IPS-11a (cell line): ENCODE data around the gene C14orf119.
"Not testable (repeated sequence)": the region's sequence is repeated elsewhere in the genome, so short reads cannot be mapped to it uniquely, and the experiment has no call there.

Experiments
- H3K4me3 ChIP-seq: one replicate; pipeline ENCODE4 v1.5.1; 2013; ENCODE audit warnings: low read depth, low read length, control low read depth

C14orf119 gene

DNA sequence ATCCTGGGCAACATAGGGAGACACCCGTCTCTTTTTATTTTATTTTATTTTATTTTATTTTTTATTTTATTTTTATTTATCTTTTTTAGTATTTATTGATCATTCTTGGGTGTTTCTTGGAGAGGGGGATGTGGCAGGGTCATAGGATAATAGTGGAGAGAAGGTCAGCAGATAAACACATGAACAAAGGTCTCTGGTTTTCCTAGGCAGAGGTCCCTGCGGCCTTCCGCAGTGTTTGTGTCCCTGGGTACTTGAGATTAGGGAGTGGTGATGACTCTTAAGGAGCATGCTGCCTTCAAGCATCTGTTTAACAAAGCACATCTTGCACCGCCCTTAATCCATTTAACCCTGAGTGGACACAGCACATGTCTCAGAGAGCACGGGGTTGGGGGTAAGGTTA, 12.3 kb downstream of the C14orf119 start:
- not testable (repeated sequence) for H3K4me3 ChIP-seq

- H3K4me3 ChIP-seq: not testable (repeated sequence)
Measured at GRCh38 chr14:23108169-23108568, 12.9 kb downstream of the C14orf119 start.

DNA sequence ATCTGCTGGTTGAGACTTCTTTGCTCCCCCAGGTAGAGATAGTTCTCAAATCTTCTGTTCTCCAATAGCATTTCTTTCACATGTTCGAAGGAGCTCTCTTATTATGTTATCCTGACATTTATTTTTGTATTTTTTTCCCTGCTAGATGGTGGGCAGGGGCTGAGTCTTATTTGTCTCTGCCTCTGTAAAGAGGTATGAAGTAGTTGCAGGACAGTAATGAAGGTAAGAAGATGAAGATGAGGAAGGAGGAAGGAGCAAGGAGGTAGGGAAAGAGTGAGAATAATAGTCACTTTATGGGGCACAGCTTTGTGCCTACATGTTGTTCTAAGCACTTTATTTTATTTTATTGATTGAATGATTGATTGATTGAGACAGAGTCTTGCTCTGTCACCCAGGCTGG, 14.5 kb downstream of the C14orf119 start:
- H3K4me3 ChIP-seq: no peak overlapping the region

DNA sequence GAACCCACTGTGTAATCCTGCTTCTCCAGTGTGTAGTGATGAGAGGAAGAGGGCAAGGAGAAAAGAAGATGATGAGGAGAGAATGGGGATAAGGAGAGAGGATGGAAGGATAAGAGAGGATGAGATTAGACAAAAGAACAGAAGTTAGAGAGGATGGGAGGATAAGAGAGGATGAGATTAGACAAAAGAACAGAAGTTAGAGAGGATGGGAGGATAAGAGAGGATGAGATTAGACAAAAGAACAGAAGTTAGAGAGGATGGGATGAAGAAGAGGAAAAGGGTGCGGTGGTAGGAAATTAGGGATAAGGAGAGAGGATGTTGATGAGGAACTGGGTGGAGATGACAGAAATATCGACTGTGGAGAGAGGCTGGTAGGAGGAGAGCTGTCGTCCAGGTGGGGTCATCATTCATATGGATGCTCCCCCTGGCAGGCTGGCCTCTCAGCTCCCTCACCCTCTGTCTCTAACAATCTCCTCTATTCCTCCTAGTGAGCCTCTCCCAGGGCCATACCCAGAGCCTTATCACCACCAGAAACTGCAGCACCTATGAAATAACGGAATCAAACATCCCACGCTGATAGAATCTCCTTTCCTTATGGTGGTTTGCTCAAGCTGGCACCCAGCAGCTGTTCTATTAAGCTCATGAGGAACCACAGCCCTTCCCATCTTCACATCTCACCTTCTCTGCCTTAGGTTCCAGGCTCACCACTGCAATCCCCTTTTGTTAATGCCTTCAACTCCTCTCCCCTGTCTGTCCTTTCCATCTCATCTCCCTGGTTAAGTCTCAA, 15.5 kb downstream of the C14orf119 start:
- H3K4me3 ChIP-seq: no peak overlapping the region

GRCh38 chr14:23112359-23113178, 17.3 kb downstream of the C14orf119 start:
- no peak overlapping the region for H3K4me3 ChIP-seq

GRCh38 chr14:23113431-23114119, 18.3 kb downstream of the C14orf119 start:
- H3K4me3 ChIP-seq: no peak overlapping the region

- H3K4me3 ChIP-seq: no peak overlapping the region
Measured at GRCh38 chr14:23114120-23114458, 18.8 kb downstream of the C14orf119 start.

GRCh38 chr14:23114669-23115038, 19.3 kb downstream of the C14orf119 start:
- H3K4me3 ChIP-seq: no peak overlapping the region

GRCh38 chr14:23115039-23115731, 19.9 kb downstream of the C14orf119 start:
- H3K4me3 ChIP-seq: no peak overlapping the region

DNA sequence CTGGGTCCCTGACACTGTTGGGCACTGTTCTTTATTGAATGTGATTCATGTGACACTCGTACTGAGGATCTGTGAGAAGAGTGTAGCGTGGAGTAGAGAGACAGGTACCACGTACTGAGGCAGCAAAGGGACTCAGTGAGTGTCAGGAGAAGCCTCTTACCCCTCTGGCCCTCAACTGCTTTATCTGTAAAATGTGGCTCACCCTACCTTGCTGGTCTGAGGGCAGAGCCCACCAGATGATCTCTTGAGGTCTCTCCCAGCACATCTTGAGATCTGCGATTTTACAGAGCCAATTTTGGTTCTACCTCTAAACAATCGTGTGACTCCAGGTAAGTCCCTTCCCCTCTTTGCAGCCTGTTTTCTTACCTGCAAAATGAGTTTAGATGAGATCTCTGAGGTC, 20.6 kb downstream of the C14orf119 start:
- H3K4me3 ChIP-seq: no peak overlapping the region

GRCh38 chr14:23117371-23118020, 22.2 kb downstream of the C14orf119 start:
- H3K4me3 ChIP-seq: no peak overlapping the region

DNA sequence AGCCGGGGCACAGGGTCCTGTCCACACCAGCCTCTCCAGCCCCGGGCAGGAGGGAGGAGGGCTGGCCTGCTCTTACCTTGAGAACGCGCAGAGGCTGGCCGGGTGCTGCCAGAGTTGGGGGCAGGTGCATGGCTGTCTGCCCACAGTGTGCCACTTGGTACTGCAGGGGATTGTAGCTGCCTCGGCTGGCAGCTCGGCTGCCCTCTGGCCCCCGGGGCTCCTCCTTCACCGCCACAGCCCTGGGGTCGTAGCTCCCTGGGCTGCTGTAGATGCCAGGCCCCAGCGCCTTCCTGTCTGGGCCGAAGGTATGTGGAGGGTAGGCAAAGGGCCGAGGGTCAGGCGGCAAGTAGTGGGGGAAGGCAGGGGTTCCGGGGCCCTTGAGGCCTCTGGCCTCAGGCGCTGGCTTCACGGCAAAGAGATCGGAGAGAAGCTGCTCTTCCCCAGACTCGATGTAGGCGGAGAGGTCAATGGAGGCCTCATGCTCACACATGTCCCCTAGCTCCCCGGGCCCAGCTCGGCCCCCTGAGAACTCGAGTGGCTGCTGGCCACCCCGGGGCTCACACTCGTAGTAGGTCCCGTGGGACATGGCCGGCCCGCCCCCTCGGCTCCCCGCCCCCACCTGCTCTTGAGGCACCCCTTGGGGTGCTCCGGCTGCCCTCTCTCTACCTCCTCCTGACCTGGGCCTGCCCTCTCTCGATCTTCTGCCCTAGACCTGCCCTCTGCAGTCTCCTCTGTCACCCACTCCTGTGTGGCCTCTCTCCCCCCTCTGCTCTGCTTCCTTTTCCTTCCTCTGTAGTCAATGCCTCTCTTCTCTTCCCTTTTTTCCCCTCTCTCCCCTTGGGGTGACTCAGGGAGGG, 23.4 kb downstream of the C14orf119 start, which contains the start of gene CEBPE:
Gene CEBPE, minus strand, starts transcription at position 750 of the 857 bp plus-strand sequence. Its CDS starts 164 bp downstream, at position 586.
- H3K4me3 ChIP-seq: no peak within 1 kb of the TSS

GRCh38 chr14:23119363-23120327, 24.3 kb downstream of the C14orf119 start:
- H3K4me3 ChIP-seq: no peak overlapping the region

DNA sequence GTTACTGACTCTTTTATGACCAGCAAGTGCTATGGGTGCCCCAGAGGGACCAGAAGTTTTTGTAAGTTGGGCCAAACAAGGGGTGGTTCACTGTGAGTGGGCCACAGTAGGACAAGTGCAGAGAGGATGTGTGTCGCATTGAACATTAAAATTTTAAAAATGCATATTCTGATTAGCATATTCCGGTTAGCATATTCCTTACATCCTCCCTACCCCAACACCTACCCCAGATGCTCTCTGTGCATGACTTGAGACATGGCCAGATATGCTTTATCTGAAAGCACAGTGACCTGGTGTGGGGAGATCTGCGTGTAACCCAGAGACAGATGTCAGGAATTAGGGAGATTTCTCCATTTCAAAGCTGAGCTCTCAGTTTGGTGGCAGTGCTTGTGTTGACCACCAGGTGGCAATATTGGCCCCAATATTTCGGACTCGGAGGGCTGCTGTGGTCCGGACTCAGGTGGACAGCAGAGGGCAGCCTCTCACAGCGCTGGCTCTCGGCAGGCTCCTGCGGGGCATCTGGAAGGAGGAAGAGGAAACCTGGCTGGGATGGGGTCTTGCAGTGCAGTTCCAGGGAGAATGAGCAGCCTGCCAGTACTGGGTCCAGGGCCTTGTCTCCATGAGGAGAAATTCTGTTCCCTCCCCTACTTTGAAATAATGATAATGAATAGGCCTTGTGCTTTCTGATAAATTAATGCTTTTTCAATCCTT, 25.4 kb downstream of the C14orf119 start:
- no peak overlapping the region for H3K4me3 ChIP-seq

DNA sequence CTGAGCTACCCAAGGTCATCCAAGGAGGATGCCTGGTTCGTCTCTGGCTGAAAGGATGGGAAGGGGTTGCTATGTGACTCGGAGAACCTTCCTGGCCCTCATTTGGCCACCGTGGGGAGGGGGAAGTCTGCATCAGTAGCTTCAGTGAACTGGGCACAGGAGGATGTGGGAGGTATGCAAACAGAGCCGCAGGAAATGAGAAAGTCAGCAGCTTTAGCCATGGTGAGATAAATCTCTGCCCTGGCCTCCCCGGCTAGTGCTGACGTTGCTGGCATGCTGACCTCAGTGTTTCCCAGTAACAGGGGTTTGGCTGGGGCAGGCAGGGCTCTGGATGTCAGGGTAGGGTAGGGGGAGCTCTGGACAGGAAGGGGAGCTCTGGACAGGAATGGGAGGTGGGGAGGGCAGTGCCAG, 26.1 kb downstream of the C14orf119 start:
- no peak overlapping the region for H3K4me3 ChIP-seq

GRCh38 chr14:23122086-23122485, 26.8 kb downstream of the C14orf119 start:
- no peak overlapping the region for H3K4me3 ChIP-seq

DNA sequence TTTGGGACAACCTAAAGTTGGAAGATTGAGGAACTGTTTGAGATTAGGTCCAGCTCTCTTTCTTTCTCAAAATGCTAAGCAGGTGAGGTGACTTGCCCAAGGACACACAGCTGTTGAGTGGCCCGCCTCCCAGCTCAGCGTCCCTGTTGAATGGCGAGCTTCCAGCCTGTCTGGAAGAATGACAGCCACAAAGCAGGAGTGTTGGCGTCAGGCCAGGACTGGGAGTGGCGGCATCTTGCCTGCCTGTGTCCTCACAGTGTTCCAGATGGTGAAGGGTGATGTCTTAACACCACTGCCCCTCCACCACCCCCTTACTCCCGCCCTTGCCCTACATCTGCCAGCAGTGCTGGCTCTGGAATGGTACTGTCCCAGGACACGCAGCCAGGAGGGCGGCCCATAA, 28.1 kb downstream of the C14orf119 start:
- H3K4me3 ChIP-seq: no peak overlapping the region
